GM12801 (cell line): Measurements from ENCODE around the gene RHOU.

Experiments
- TF ChIP-seq, protein P1 (sequence below): IDR thresholded peaks from one replicate; pipeline ENCODE4 v1.5.1; 2011; ENCODE audit warnings: control low read depth; ENCODE audit not compliant: insufficient read length; ENCODE audit errors: extremely low read depth

Gene RHOU

DNA sequence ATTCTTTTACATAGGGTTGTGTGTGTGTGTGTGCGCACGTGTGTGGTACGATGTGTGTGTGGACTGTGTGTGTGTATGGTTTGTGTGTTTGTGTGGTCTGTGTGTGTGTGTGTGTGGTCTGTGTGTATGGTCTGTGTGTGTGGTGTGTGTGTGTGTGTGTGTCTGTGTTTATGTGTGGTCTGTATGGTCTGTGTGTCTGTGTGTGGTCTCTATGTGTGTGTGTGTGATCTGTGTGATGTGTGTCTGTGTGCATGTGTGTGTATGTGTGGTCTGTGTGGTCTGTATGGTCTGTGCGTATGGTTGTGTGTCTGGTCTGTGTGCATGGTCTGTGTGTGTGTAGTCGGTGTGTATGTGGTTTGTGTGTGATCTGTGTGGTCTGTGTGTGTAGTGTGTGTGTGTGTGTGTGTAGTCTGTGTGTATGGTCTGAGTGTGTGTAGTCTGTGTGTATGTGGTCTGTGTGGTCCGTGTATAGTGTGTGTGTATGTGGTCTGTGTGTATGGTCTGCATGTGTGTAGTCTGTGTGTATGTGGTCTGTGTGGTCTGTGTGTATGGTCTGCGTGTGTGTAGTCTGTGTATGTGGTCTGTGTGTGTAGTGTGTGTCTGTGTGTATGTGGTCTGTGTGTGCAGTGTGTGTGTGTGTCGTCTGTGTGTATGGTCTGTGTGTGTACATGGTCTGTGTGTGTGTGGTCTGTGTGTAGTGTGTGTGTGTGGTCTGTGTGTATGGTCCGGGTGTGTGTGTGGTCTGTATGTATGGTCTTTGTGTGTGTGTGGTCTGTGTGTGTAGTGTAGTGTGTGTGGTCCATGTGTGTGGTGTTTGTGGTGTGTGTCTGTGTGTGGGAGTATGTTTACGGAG, 46.8 kb downstream of the RHOU start:
- TF ChIP-seq, protein P1, sequence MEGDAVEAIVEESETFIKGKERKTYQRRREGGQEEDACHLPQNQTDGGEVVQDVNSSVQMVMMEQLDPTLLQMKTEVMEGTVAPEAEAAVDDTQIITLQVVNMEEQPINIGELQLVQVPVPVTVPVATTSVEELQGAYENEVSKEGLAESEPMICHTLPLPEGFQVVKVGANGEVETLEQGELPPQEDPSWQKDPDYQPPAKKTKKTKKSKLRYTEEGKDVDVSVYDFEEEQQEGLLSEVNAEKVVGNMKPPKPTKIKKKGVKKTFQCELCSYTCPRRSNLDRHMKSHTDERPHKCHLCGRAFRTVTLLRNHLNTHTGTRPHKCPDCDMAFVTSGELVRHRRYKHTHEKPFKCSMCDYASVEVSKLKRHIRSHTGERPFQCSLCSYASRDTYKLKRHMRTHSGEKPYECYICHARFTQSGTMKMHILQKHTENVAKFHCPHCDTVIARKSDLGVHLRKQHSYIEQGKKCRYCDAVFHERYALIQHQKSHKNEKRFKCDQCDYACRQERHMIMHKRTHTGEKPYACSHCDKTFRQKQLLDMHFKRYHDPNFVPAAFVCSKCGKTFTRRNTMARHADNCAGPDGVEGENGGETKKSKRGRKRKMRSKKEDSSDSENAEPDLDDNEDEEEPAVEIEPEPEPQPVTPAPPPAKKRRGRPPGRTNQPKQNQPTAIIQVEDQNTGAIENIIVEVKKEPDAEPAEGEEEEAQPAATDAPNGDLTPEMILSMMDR, result no peak

GRCh38 chr1:228782662-228783417, 47.6 kb downstream of the RHOU start:
- TF ChIP-seq, protein P1, result no peak

DNA sequence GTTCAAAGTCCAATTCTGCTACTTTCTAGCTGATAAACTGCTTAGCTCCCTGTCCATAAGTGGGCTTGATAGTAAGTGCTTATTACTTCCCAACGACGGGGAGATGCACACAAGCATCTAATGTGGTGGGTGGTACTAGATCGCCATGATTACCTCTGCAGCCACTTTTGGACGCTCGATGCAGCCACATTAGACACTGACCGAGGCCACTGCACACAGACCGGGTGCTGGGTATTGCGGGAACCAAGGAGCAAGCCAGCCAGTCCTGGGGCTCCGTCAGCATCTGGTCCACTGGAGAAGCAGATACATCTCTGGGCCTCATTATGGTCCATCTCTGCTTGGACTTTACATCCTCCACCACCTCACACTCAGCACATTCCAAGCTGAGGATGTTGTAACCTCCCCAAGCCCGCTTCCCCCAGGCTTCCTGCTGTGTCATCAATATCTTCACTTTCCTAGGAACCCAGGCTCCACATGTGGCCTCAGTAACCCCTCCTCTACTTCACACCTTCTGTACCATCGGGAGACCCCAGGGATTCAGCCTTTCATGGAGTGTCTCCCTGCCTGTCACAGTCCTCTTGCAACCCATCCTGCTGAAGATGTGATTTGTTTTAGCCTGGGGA, 48.2 kb downstream of the RHOU start:
- TF ChIP-seq, protein P1, result no peak

DNA sequence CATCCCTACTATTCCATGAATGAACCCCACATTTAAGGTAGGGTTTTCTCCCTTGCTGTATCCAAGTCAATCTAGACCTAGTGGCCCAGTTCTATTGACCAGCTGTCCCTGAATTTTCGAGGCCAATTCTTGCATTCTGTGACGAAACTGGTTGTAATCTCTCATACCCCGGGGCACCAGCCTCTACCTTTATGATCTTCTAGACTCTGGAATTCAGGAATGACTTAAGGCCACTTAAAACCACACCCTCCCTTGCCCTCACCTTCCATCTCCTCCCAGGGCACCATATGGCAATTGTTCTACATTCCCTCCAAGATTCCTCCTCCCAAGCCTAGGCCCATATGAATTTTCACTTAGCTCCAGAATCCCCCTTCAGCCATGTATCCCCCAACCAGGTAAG, 48.9 kb downstream of the RHOU start:
- TF ChIP-seq, protein P1, result no peak

- TF ChIP-seq, protein P1, result no peak
Observed at GRCh38 chr1:228785366-228786330, 50.4 kb downstream of the RHOU start.

- TF ChIP-seq, protein P1, result no peak
Observed at GRCh38 chr1:228786361-228787129, 51.3 kb downstream of the RHOU start.
